GM18867 (cell line): ENCODE results near the gene HOXC11.

Experiments
- ATAC-seq: cut with Tn5 transposase; IDR thresholded peaks from one replicate; pipeline ENCODE4 v1.9.1; 2021; ENCODE audit warnings: mild to moderate bottlenecking, moderate library complexity; ENCODE audit not compliant: unreplicated experiment

The HOXC11 gene

DNA sequence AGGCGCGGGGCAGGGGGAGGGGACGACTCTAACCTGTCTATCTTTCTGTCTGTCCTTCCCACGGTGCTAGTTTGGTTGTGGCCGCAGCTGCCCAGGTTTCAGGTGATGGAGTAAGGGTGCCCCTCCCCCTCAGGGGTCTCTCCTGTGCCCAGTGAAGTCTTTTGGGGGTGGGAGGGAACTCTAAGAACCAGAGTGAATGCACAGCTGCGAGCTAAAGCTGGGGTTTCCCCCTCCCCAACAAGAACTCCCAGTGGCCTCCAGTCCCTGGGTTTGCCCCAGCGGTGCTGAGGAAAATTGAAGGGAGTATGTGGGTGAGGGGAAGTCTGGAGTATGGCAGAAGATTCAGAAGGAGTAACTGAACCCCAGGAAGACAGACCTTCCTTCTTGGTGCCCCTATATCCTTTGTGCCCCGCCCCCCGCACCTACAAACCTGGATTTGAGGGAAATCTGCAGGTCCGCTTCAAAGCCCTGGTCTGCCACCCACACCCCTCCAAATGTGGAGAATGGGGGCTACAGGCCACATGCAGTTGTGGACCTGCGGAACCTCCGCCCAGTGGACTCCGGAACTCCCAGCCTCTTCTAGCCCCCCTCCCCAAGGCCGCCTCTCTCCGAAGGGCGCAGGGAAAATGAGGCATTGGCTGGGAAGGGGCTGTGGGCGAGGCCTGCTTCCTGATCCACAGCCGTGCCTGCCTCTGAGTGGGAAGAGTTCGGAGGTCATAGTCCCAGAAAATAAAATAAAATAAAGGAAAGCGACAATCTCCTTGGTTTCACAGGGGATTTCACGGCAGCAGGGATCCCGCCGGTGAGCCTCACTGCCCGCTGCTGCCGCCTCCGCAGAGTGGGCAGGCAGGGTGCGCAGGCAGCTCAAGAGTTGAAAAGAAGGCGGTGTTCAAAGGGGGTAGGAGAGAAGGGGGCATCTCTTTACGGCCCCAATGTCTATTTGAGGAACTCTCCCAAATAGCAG lies 23.6 kb downstream of the HOXC11 start:
- ATAC-seq: no peak

DNA sequence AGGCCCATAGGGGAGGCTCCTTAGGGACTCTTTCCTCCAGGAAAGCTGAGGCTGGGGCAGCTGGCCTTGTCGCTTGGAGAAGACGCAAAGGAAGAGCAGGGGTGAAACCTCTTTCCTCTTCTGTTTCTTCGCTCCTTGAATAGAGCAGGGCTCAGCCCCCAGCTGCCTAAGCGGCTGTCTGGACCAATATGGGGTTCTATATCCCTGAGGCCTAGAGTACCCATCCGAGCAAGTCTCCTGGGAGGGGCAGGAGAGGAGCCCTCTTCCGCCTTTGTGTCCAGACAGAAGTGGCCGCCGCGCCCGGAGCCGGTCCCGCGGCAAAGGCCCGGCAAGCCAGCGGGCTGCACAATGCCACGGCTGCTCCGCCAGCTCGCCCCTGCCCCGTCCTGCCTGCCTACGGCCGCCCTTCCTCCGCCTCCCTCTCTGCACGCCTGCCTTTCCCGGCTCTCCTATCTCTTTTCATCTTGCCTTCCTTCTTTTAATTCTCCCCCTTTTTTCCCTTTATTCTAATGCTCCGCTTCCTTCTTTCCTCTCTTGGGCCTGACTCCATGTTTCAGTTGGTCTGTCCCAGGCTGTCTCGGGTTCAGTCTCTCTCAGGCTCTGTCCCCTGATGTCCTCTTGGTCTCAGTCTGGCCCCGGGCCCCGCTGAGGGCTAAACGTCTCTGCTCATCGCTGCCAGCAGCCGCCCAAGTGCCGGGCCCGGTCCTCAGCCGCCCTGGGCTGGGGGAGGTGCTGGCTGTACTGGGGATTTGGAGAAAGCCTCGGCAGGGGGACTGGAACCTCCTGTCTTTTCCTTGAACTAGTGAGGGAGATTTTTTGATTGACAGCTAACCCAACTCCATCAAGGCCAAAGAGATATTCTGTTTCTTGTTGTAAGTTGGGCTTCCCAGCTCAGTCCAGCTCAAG lies 24.5 kb downstream of the HOXC11 start:
- no peak for ATAC-seq

DNA sequence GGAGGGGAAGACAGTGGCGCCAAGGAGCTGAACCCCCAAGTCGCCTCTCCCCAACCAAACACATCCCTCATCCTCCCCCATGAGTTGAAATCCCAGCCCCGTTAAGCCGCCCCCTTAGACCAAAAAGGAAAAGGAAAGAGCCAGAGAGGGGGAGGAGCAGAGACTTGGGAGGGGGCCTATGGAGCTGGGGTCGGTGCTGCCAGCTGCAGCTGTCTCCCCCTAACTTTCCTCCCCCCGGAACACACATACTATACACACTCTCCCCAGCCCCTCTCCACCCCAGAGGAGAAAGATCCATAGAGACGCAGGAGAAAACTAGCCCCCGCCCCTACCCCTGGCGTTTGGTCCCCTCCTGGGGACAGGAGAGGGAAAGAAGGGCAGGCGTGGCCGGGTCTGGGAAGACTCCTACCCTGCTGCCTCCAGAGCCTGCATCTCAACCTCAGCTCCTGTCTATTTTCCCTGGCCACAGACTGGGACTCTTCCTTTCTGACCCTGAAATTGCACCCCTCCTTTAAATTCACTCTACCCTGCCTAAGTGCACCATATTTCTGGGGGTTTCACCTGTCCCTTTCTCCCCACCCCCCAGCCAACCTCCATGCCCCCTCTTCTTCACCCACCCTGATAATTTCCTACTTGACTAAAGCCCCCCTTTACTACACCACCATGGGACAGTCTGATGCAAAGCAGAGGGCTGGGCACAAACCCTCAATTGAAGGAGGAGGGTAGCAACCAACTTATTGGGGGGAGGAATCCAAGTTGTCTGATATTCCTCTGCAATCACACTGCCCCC lies 25.4 kb downstream of the HOXC11 start:
- no peak for ATAC-seq

DNA sequence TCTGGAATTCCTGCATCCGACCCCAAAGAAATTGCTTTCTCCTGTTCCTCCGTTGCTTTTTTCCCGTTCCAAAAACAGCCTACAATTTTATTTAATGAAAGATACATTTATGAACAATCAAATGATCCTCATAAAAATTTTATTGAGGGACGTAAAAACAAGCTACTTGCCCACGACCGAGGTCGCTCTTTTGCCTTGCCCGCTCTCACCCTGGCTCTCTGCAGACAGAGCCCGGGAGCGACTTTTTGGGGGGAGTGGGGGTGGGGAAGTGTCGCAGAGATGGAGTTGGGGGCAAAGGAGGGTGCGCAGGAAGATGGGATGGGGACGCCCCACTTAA lies 25.9 kb downstream of the HOXC11 start:
- no peak for ATAC-seq

DNA sequence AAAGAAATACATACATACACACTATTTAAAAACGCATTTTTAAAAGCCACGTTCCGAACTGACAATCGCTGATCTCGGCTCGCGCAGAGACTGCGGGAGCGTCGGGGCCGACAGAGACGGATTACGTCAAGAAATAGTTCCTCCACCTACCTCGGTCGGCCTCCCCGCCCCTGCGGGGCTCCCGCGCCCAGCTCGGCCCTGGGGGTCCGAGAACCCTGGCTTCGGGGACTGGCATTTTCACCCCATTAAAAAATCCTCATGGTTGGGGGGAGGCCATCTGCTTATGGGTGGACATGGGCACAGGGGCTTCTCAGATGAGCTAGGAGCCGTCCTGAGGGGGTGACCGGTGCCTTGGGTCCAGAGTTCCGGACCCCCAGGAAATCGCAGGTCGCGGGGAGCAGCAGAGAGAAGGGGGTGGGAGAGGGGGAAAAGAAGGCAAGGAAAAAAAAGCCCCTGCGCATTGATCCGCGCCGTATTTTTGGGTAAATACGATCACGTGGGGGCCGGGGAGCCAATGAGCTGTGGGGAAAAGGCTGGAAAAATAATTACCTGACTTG lies 26.7 kb downstream of the HOXC11 start:
- ATAC-seq: no peak

DNA sequence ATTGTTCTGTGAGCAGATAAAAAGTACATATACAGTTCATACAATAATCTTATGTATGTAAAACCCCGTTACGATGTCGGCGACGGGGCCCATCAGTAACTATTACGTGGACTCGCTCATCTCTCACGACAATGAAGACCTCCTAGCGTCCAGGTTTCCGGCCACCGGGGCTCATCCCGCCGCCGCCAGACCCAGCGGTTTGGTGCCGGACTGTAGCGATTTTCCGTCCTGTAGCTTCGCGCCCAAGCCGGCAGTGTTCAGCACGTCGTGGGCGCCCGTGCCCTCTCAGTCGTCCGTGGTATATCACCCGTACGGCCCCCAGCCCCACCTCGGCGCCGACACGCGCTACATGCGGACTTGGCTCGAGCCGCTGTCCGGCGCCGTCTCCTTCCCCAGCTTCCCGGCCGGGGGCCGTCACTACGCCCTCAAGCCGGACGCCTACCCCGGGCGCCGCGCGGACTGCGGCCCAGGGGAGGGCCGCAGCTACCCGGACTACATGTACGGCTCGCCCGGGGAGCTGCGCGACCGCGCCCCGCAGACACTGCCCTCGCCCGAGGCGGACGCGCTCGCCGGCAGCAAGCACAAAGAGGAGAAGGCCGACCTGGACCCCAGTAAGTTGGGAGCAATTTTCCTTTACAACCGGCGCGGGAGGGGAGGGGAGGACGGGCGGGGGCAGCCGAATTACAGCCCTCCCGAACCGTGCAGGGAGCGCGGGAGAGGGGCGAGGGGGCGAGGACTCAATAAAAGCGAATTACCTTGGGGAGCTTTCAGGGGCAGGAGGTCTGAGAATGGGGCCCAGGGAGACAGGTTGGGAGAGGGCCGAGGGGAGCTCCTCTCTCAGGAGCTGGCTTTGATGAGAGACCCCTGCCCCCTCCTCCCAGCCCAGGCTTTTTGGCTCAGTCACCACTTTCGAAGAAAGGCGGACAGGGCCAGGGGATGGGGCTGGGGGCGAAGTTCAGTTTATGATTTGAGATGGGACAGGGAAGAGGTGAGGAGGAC lies 27.5 kb downstream of the HOXC11 start, which contains the start of gene HOXC9:
HOXC9 (plus strand) TSS at position 46 of the 999 bp plus-strand sequence; CDS start at position 74, 28 bp downstream.
- ATAC-seq: no peak

DNA sequence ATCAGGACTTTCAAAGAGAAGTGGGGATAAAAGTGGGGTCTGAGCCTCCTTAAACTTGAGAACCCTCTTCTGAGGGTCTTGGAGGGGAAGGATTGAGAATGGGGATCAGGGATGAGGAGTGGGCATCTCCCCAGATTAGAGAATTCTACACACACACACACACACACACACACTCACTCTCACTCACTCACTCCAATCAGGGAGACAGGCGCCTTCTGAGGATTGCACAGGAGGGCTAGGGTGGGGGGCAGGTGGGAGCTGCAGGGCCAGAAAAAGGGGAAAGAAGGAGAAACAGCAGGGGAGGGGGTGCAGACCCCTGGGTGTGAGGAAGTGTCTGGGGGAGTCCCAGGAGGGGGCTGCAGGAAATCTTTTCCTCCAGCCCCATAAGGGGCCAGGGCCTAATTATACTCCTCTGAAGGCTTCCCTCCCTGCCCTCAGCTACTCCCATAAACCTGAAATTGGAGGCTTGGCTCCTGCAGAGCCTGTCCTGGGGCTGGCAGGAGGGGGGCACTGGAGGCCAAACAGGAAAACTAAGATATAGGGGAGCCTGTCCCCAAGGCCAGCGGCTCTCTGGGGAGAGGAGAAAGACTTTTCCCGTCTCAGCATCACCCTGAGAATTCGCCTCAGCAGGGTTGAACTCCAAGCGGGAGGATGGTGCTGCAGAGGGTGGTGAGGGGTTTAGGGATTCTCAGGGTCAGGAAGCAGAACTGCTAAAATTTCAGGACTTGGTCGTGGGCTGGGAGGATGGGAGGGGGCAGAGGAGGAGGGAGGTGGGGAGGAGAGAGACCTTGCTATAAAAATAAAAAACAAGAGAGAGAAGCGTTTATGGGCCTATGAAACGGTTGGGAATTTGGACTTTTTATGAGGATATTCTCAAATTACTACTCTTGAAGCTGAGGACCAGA lies 28.6 kb downstream of the HOXC11 start:
- ATAC-seq: no peak

DNA sequence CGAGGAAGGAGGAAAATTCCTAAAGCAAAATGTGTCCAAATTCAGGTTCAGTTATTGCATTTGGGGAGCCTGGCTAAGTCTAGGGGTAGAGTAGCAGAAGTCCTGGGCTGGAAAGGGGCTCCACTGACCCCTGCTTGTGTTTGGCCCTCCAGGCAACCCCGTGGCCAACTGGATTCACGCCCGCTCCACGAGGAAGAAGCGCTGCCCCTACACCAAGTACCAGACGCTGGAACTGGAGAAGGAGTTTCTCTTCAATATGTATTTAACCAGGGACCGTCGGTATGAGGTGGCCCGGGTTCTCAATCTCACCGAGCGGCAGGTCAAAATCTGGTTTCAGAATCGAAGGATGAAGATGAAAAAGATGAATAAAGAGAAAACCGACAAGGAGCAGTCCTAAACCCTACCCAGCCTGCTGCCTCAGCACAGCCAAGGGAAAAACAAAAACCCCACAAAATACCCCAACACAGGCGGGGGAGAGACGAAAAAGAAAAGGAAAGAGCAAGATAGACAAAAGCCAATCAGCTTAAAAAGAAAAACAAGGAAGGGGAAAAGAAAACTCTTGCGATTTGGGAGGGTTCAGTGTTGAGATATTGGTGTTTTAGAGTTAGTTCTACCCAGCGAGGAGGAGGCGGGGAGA lies 29.5 kb downstream of the HOXC11 start:
- no peak for ATAC-seq

DNA sequence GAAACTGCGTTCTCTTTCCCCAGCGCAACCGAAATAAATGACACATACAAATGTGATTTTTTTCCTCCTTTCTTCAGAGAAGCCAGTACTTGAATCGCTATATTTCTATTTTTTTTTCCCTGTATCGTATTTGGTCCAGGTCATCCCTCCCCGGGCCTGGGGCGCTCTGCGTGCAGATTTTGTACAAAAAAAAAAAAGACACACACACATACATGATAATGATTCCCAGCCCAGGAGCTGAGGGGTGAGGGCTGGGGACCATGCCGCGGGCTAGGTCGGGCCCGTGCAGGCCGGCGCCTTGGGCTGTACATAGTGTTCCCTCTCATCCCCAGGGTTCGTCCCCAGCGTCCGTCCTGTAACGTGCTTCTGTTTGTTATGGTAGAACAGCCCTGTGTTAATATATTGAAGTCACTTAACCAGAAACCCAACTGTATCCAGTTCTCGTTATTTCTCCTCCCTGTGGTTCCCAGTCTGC lies 30.0 kb downstream of the HOXC11 start:
- ATAC-seq: no peak

DNA sequence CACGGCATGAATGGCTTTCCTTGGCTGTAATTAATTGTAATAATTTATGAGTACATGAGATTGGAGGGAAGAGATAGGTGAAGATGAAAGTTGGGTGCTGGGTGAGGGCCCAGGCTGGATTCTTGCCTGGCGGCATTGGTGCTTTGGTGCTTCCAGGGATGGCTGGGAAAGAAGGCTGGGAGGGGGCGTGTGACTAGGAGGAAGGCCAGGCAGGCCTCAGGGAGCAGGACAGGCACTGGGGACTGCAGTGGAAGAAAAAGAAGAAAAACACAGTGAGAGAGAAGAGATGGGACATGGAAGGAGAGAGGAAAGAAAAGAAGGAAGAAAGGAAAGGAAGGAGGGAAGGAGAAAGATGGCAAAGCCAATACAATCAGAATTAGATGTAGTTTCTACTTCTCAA lies 30.7 kb downstream of the HOXC11 start:
- ATAC-seq: no peak

DNA sequence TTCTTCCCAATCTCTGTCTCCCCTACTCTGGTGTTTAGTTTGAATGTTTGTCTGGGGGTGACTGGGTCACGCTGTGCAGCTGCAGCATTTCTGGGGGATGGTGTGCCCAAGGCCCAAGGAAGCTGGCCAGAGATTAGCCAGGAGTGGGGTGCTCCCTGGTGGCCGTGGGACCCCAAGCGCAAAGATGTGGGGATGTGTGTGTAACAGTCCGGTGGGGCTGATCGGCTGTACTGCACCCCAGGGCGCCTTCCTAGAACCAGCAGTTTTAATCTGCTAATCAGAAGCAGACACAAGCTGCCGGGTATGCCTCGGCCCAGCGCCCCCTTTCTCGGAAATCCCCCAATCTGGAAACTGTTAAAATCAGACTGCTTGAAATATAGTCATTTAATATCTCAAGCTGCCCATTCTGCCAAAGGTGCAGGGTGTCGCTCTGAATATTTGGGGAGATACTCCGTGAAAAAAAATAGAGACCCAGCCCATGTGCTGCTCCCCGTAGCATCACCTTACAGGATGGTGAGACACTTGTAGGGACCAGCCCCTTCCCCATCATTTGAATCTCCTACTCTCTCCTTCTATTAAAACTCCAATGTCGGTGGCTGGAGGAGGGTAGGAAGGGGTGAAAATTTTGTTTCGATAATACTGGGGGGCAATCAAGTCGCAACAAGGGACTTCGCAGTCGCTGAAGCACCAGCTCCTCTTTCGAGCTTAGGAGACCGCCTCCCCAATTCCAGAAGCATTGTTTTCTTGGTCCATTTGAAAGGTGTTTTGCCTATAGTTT lies 31.3 kb downstream of the HOXC11 start:
- ATAC-seq: no peak

DNA sequence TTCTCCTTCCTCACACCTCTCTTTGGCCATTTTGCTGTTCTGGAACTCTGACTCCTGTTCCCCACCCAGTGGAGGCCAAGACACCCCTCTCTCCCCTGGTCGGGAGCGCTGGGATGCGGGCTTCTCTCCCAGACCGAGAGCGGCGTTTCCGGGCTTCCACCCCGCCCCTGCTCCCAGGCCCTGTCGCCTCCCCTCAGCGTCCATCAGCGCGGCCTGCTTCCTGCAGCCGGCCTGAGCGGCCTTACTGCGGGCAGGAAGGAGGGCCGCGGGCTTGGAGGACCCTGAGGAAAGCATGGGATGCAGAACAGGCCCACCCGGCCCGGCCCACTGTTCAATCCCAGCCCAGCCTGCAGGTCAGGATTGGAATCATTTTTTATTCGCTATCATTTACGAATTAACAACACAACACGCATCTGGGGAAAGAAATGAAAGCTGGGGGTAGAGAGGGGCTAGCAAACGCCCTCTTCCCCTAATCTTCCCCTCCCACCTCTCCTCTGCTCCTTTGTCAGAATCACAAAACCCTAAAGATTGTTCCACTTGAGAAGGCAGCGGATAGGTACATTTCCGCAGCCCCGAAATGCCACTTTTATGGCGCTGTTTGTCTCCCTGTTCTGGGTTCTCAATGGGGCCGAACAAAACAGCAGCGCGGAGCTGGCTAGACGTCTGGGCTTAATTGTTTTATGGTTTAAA lies 32.1 kb downstream of the HOXC11 start:
- no peak for ATAC-seq

DNA sequence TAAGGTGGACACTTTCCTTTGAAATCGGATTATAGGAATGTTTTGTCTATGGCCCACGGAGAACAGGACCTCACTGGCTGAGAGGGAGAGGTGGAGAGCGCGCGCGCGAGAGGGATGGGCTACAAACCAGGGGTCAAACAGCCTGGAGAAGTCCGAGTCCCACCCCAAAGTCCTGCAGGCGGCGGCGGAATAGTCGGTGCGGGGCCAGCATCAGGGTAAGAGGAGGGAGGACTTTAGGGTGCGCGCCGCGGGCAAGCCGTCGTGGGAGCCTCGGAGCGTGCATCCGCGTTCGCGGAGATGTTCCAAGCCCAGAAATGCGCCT lies 32.6 kb downstream of the HOXC11 start:
- ATAC-seq: no peak

DNA sequence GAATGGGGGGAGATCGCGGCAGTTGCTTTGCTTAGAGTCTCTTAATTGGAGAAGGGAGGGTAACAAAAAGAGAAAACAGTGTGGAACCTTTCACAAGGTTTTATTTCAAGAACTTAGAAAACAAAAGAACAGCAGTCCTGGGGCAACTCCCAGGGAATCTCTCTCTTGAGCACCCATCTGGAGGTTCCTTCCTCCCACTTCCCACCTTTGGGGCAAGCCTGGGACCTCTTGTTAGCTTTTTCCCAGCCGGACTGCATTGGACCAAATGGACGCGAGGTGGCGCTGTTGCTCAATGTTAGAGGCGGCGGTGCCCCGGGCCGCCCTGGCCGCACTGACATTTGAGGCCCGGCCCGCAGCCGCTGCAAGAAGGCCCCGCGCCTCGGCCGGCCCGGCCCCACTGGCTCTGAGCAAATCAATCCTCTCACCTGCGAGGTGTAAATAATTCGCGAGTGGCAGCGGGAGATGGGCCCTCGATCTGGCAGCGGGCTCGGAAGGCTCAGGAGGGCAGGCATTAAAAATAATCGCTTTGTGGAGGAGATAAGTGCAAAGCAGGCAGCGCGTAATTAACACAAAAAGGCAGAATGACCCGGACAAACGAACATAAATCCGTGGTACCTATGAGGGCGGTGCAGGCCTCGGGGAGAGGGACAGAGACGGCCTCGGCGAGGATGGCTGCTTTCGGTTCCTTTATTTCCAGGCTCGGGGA lies 33.1 kb downstream of the HOXC11 start:
- ATAC-seq: peak; percentile 68

DNA sequence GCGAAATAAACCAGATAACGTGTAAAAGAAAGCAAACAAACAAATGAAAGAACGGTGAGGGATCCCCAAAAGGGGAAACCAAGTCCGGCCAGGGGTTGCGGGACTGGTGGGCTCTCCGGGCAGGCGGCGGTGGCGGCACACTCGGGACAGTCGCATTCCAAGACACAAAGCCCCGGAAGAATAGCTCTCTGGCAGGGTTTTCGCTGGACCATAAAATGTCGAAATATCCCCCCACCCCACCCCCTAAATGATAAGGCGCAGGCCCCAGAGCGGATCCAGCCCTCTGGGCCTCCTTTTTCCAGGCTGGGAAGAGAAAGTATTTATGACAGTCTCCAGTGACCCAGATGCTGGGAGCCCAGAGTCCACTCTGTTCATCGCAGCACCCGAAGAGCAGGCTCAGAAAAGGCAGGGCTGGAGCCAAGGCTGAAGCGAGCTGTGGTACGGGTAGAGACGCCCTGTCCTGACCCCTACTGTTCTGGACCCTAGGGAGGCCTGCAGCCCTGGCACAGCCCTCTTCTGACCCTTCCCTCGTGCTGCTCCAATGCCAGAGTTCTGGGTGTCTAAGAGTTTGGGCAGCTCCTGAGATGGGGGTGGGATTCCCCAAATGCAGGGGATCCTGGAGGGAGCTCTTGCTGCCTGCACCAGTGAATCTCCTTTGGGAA lies 33.8 kb downstream of the HOXC11 start:
- ATAC-seq: no peak
